Measurements from ENCODE around the gene SERINC5.
"Not testable (repeated sequence)": the region's sequence is repeated elsewhere in the genome, so short reads cannot be mapped to it uniquely, and the experiment has no call there.

SERINC5 gene

GRCh38 chr5:80124121-80124918 is 131.5 kb downstream of the SERINC5 start:
- no peak overlapping the region for H3K27ac ChIP-seq (ENCODE audit: low read length)
- H3K27me3 ChIP-seq (ENCODE audit: control insufficient read depth in 1 of 2, insufficient read depth in 2 of 2, low read length in 2 of 2), result no peaks in the 10 kb centered on the region
- no peaks in the 10 kb centered on the region for H3K9me3 ChIP-seq (ENCODE audit: control insufficient read depth in 2 of 2, low read length in 2 of 2)
- no peak overlapping the region for H3K9ac ChIP-seq (ENCODE audit: low read length in 2 of 2)
- H3K4me1 ChIP-seq (ENCODE audit: control insufficient read depth, insufficient read depth, low read length), result peaks cover 3% of the 10 kb centered on the region
- H3K36me3 ChIP-seq (ENCODE audit: control insufficient read depth in 2 of 2, insufficient read depth in 2 of 2, low read length in 2 of 2), result no peaks in the 10 kb centered on the region
- no peak overlapping the region for H3K4me3 ChIP-seq (ENCODE audit: low read length in 2 of 2)

- no peaks in the 10 kb centered on the region for H3K36me3 ChIP-seq (ENCODE audit: control insufficient read depth in 2 of 2, insufficient read depth in 2 of 2, low read length in 2 of 2)
- H3K27me3 ChIP-seq (ENCODE audit: control insufficient read depth in 1 of 2, insufficient read depth in 2 of 2, low read length in 2 of 2), result no peaks in the 10 kb centered on the region
- H3K9ac ChIP-seq (ENCODE audit: low read length in 2 of 2), result no peak overlapping the region
- H3K4me3 ChIP-seq (ENCODE audit: low read length in 2 of 2), result no peak overlapping the region
- peaks cover 0 to 1% of the 10 kb centered on the region in 2 donors for H3K9me3 ChIP-seq (ENCODE audit: control insufficient read depth in 2 of 2, low read length in 2 of 2)
- H3K27ac ChIP-seq (ENCODE audit: low read length), result no peak overlapping the region
- H3K4me1 ChIP-seq (ENCODE audit: control insufficient read depth, insufficient read depth, low read length), result peaks cover 3% of the 10 kb centered on the region
These were observed 133.3 kb downstream of the SERINC5 start for GRCh38 chr5:80122579-80122978.

DNA sequence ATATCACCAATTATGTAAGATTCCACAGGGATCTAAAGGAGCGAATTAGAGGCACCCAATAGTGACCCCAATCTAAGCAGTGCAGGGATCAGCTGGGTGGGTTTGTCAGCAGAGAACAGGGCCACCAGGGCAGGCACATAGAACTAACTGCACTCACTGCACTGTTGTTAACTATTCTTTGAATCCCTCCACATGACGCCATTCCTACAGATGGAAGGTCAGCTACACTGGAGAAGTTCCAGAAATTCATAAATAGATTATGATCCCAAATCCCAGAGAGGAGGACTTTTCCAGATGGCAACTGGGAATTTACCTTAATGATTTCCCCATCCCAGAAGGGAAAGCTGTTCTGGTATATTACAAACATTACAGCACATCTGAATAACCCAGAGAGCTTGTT is 136.5 kb downstream of the SERINC5 start:
- Histone ChIP-seq H3K4me3 (ENCODE audit: low read length in 2 of 2) (no peak overlapping the region), H3K27ac (ENCODE audit: low read length) (no peak overlapping the region), H3K9me3 (ENCODE audit: control insufficient read depth in 2 of 2, low read length in 2 of 2) (peaks cover 0 to 2% of the 10 kb centered on the region in 2 donors), H3K27me3 (ENCODE audit: control insufficient read depth in 1 of 2, insufficient read depth in 2 of 2, low read length in 2 of 2) (no peaks in the 10 kb centered on the region), H3K4me1 (ENCODE audit: control insufficient read depth, insufficient read depth, low read length) (peaks cover 3% of the 10 kb centered on the region), H3K36me3 (ENCODE audit: control insufficient read depth in 2 of 2, insufficient read depth in 2 of 2, low read length in 2 of 2) (no peaks in the 10 kb centered on the region), H3K9ac (ENCODE audit: low read length in 2 of 2) (no peak overlapping the region)

DNA sequence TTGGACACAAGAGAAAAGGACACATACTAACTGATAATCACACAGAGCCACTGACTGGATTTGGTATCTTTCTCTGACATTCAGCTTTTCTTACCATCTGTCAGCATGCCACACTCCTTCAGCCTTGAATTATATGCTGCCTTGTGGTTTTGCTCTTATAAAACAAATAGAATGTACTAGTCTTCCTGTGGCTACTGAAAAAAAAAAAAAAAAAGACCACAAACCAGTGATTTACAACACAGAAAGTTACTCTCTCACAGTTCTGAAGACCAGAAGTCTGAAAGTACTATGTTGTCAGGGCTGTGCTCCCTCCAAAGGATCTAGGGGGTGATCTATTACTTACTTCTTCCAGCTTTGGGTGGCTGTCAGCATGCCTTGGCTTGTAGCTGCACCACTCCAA is 138.4 kb downstream of the SERINC5 start:
- Histone ChIP-seq H3K4me1 (ENCODE audit: control insufficient read depth, insufficient read depth, low read length) (no peaks in the 10 kb centered on the region), H3K36me3 (ENCODE audit: control insufficient read depth in 2 of 2, insufficient read depth in 2 of 2, low read length in 2 of 2) (no peaks in the 10 kb centered on the region), H3K9ac (ENCODE audit: low read length in 2 of 2) (no peak overlapping the region), H3K4me3 (ENCODE audit: low read length in 2 of 2) (no peak overlapping the region), H3K27me3 (ENCODE audit: control insufficient read depth in 1 of 2, insufficient read depth in 2 of 2, low read length in 2 of 2) (no peaks in the 10 kb centered on the region), H3K9me3 (ENCODE audit: control insufficient read depth in 2 of 2, low read length in 2 of 2) (peaks cover 0 to 2% of the 10 kb centered on the region in 2 donors), H3K27ac (ENCODE audit: low read length) (no peak overlapping the region)

DNA sequence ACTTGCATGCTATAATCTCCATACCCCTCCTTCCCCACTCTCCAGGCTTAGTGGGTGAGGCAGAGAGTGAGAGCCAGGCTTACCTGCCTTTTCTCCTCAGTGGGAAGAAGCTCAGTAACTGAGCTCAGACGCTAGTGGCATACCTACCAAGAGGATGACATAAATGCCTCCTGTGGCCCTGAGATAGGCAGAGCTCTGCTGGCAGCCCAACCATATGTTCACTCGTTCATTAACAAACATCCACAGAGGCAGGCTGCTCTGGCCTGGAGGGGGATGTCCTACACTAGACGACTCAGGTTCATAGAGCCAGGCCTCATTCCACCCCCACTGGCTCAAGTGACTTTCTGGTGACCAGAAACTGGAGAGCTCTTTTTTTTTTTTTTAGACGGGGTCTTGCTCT is 139.4 kb downstream of the SERINC5 start:
- Histone ChIP-seq H3K4me3 (ENCODE audit: low read length in 2 of 2) (no peak overlapping the region), H3K9me3 (ENCODE audit: control insufficient read depth in 2 of 2, low read length in 2 of 2) (peaks cover 0 to 2% of the 10 kb centered on the region in 2 donors), H3K27ac (ENCODE audit: low read length) (no peak overlapping the region), H3K9ac (ENCODE audit: low read length in 2 of 2) (no peak overlapping the region), H3K36me3 (ENCODE audit: control insufficient read depth in 2 of 2, insufficient read depth in 2 of 2, low read length in 2 of 2) (no peaks in the 10 kb centered on the region), H3K4me1 (ENCODE audit: control insufficient read depth, insufficient read depth, low read length) (no peaks in the 10 kb centered on the region), H3K27me3 (ENCODE audit: control insufficient read depth in 1 of 2, insufficient read depth in 2 of 2, low read length in 2 of 2) (no peaks in the 10 kb centered on the region)

- Histone ChIP-seq H3K9ac (ENCODE audit: low read length in 2 of 2) (no peak overlapping the region), H3K4me3 (ENCODE audit: low read length in 2 of 2) (no peak overlapping the region), H3K27ac (ENCODE audit: low read length) (no peak overlapping the region), H3K36me3 (ENCODE audit: control insufficient read depth in 2 of 2, insufficient read depth in 2 of 2, low read length in 2 of 2) (no peaks in the 10 kb centered on the region), H3K9me3 (ENCODE audit: control insufficient read depth in 2 of 2, low read length in 2 of 2) (peaks cover 0 to 2% of the 10 kb centered on the region in 2 donors), H3K4me1 (ENCODE audit: control insufficient read depth, insufficient read depth, low read length) (no peaks in the 10 kb centered on the region), H3K27me3 (ENCODE audit: control insufficient read depth in 1 of 2, insufficient read depth in 2 of 2, low read length in 2 of 2) (no peaks in the 10 kb centered on the region)
These were observed 139.8 kb downstream of the SERINC5 start for GRCh38 chr5:80116000-80116399.

GRCh38 chr5:80114860-80115259 is 141.0 kb downstream of the SERINC5 start:
- H3K9me3 ChIP-seq (ENCODE audit: control insufficient read depth in 2 of 2, low read length in 2 of 2), result peaks cover 0 to 2% of the 10 kb centered on the region in 2 donors
- no peak overlapping the region for H3K27ac ChIP-seq (ENCODE audit: low read length)
- no peaks in the 10 kb centered on the region for H3K36me3 ChIP-seq (ENCODE audit: control insufficient read depth in 2 of 2, insufficient read depth in 2 of 2, low read length in 2 of 2)
- H3K9ac ChIP-seq (ENCODE audit: low read length in 2 of 2), result no peak overlapping the region
- H3K4me3 ChIP-seq (ENCODE audit: low read length in 2 of 2), result no peak overlapping the region
- peaks cover 9% of the 10 kb centered on the region for H3K4me1 ChIP-seq (ENCODE audit: control insufficient read depth, insufficient read depth, low read length)
- no peaks in the 10 kb centered on the region for H3K27me3 ChIP-seq (ENCODE audit: control insufficient read depth in 1 of 2, insufficient read depth in 2 of 2, low read length in 2 of 2)

GRCh38 chr5:80111376-80111990 is 144.4 kb downstream of the SERINC5 start:
- not testable (repeated sequence) for H3K9me3 ChIP-seq (ENCODE audit: control insufficient read depth in 2 of 2, low read length in 2 of 2); H3K9ac ChIP-seq (ENCODE audit: low read length in 2 of 2); H3K4me3 ChIP-seq (ENCODE audit: low read length in 2 of 2); H3K27me3 ChIP-seq (ENCODE audit: control insufficient read depth in 1 of 2, insufficient read depth in 2 of 2, low read length in 2 of 2); H3K27ac ChIP-seq (ENCODE audit: low read length); H3K36me3 ChIP-seq (ENCODE audit: control insufficient read depth in 2 of 2, insufficient read depth in 2 of 2, low read length in 2 of 2)
- H3K4me1 ChIP-seq (ENCODE audit: control insufficient read depth, insufficient read depth, low read length), result peaks cover 20% of the 10 kb centered on the region

DNA sequence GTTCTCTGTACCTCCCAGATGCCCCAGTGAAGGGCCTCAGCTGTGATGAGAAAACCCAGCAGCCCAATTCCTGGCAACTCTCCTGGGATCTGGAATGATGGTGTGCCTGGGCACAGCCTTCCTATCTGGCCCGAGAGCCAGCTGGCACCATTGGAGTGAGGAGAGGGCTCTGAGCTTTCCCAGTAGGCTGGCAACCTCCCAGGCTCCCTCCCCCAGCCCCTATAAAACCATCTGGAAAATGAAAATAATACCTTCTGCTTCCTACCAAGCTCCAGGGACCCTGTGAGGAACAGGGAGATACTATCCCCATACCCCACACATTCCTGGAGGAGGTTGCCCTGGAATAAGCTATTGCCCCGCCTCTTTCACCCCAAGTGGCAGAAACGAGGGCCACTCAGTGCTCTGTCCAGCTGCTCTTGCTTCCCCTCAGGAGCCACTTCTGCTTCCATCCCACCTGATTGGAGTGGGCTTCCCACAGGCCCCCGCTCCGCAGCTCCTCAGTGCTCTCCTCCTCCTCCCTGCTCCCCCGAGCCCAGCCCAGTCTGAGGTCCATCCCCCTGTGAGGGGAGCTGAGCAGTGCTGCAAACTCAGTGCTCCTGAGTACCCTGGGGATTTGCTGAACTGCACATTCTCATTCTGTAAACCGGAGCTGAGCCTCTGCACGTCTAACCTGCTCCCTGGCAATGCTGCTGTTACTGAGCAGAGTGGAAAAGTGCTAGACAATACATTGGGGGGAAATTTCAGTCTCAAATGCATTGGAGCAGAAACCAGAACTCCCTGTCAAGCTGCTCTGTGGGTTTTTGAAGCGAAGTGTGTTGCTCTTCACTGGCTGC is 146.0 kb downstream of the SERINC5 start:
- Histone ChIP-seq H3K9me3 (ENCODE audit: control insufficient read depth in 2 of 2, low read length in 2 of 2) (no peaks in the 10 kb centered on the region), H3K4me3 (ENCODE audit: low read length in 2 of 2) (peak overlapping the region; percentile 58 to 62), H3K4me1 (ENCODE audit: control insufficient read depth, insufficient read depth, low read length) (peaks cover 20% of the 10 kb centered on the region), H3K36me3 (ENCODE audit: control insufficient read depth in 2 of 2, insufficient read depth in 2 of 2, low read length in 2 of 2) (no peaks in the 10 kb centered on the region), H3K27me3 (ENCODE audit: control insufficient read depth in 1 of 2, insufficient read depth in 2 of 2, low read length in 2 of 2) (no peaks in the 10 kb centered on the region), H3K27ac (ENCODE audit: low read length) (peak overlapping the region; percentile 70), H3K9ac (ENCODE audit: low read length in 2 of 2) (peak overlapping the region; percentile 16 to 36)

- no peak overlapping the region for H3K9ac ChIP-seq (ENCODE audit: low read length in 2 of 2)
- peaks cover 20% of the 10 kb centered on the region for H3K4me1 ChIP-seq (ENCODE audit: control insufficient read depth, insufficient read depth, low read length)
These were observed 148.9 kb downstream of the SERINC5 start for GRCh38 chr5:80106916-80107315.

More at GRCh38 chr5:80106916-80107315, 148.9 kb downstream of the SERINC5 start:
- H3K36me3 ChIP-seq (ENCODE audit: control insufficient read depth in 2 of 2, insufficient read depth in 2 of 2, low read length in 2 of 2), result no peaks in the 10 kb centered on the region
- no peaks in the 10 kb centered on the region for H3K9me3 ChIP-seq (ENCODE audit: control insufficient read depth in 2 of 2, low read length in 2 of 2)
- no peaks in the 10 kb centered on the region for H3K27me3 ChIP-seq (ENCODE audit: control insufficient read depth in 1 of 2, insufficient read depth in 2 of 2, low read length in 2 of 2)
- H3K27ac ChIP-seq (ENCODE audit: low read length), result no peak overlapping the region
- H3K4me3 ChIP-seq (ENCODE audit: low read length in 2 of 2), result no peak overlapping the region

Data from stomach smooth muscle (tissue), 2 donors.